NCI-H2171 treated with DMSO at 0.1 percent for 48 hours (cell line): ENCODE measurements around the gene CNFN.
A peak's percentile ranks its signal among the peaks of the same experiment; 100 is the strongest.

Source experiments
- DNase-seq: peaks from one replicate; lab custom pipeline; 2025; lab: John Stamatoyannopoulos, UW

Gene CNFN

GRCh38 chr19:42389899-42390298, at the start of gene CNFN:
Gene CNFN, minus strand, starts transcription at chr19:42390297. Its CDS starts 1,260 bp downstream, at chr19:42389037.
- DNase-seq: no peak

GRCh38 chr19:42436006-42436405, 45.9 kb upstream of the CNFN start:
- peak; percentile 97 for DNase-seq

GRCh38 chr19:42435316-42435715, 45.2 kb upstream of the CNFN start:
- no peak for DNase-seq

GRCh38 chr19:42433503-42434260, 43.6 kb upstream of the CNFN start:
- no peak for DNase-seq

- no peak for DNase-seq
Measured at GRCh38 chr19:42431486-42431885, 41.4 kb upstream of the CNFN start.

GRCh38 chr19:42428676-42429075, 38.6 kb upstream of the CNFN start:
- no peak for DNase-seq

- peak; percentile 57 for DNase-seq
Measured at GRCh38 chr19:42427313-42427712, 37.2 kb upstream of the CNFN start, which contains the start of gene LIPE. Gene LIPE, minus strand, starts transcription at chr19:42427388. Its CDS starts 239 bp downstream, at chr19:42427149.

GRCh38 chr19:42426643-42427042, 36.5 kb upstream of the CNFN start:
- no peak for DNase-seq

GRCh38 chr19:42424712-42425131, 34.6 kb upstream of the CNFN start:
- DNase-seq: no peak

- DNase-seq: no peak
Measured at GRCh38 chr19:42424345-42424707, 34.2 kb upstream of the CNFN start.

GRCh38 chr19:42423462-42424344, 33.6 kb upstream of the CNFN start:
- DNase-seq: peak; percentile 70

GRCh38 chr19:42422901-42423461, 32.9 kb upstream of the CNFN start:
- DNase-seq: peak; percentile 27

GRCh38 chr19:42422092-42422900, 32.2 kb upstream of the CNFN start:
- no peak for DNase-seq

- DNase-seq: no peak
Measured at GRCh38 chr19:42421591-42422031, 31.5 kb upstream of the CNFN start.

GRCh38 chr19:42421101-42421500, 31.0 kb upstream of the CNFN start:
- no peak for DNase-seq

- DNase-seq: peak; percentile 68
Measured at GRCh38 chr19:42420055-42420544, 30.0 kb upstream of the CNFN start.

- DNase-seq: no peak
Measured at GRCh38 chr19:42419309-42419708, 29.2 kb upstream of the CNFN start.

- DNase-seq: no peak
Measured at GRCh38 chr19:42412661-42413076, 22.6 kb upstream of the CNFN start.

GRCh38 chr19:42412227-42412626, 22.1 kb upstream of the CNFN start:
- DNase-seq: no peak

GRCh38 chr19:42411581-42412178, 21.6 kb upstream of the CNFN start:
- DNase-seq: no peak

GRCh38 chr19:42410371-42410770, 20.3 kb upstream of the CNFN start:
- DNase-seq: no peak
